Spinal cord (tissue), 4 donors: Measurements from ENCODE around the gene ICA1L. TPM values are rescaled to one million over a fixed set of nuclear protein-coding genes. Genes with fewer than 3 reads are reported as not detected.

ENCODE experiments used
- polyA plus RNA-seq, 2 donors: library from polyadenylated mRNA; unstranded; fragments of 120-200 nt; gene quantifications; one replicate each; pipeline ENCODE4 v1.2.1, GENCODE V29; 2013; ENCODE audit not compliant: insufficient read length in 2 of 2
- total RNA-seq, 2 donors: library from RNA; depleted of rRNA in 1 of 2; stranded (reverse); fragments of 120-200 nt in 1 of 2; fragments of >200 nt in 1 of 2; gene quantifications; one replicate each; pipeline versions ENCODE4 v1.2.3 to v1.2.4, GENCODE V29; 2013 to 2014

ICA1L gene
- total and polyA plus RNA-seq, 4 donors, result 33.0 to 55.8 (median 40.1) TPM

Other genes with a start within 250 kb of the ICA1L start
- 10 to 100 TPM; 11.3 to 21.6 TPM for gene FAM117B, start 236.8 kb downstream of the ICA1L start, total RNA-seq
- gene FAM117B, start 236.8 kb downstream of the ICA1L start, polyA plus RNA-seq, result 10 to 100 TPM; 25.1 to 28.4 TPM
- 10 to 100 TPM; 30.1 to 35.4 TPM for gene WDR12, start 39.9 kb upstream of the ICA1L start, total RNA-seq
- 10 to 100 TPM; 59.8 to 66.7 TPM for gene WDR12, start 39.9 kb upstream of the ICA1L start, polyA plus RNA-seq
- gene CARF, start 40.5 kb upstream of the ICA1L start, total RNA-seq, result 10 to 100 TPM; 20.3 to 24.9 TPM
- 10 to 100 TPM; 11.1 to 12.6 TPM for gene CARF, start 40.5 kb upstream of the ICA1L start, polyA plus RNA-seq
- 10 to 100 TPM; 31.1 to 43.9 TPM for gene NBEAL1, start 143.1 kb upstream of the ICA1L start, total RNA-seq
- 1 to 10 TPM; 3.4 to 4.2 TPM for gene NBEAL1, start 143.1 kb upstream of the ICA1L start, polyA plus RNA-seq